Smooth muscle cell (in vitro differentiated cells): ENCODE measurements around the gene SETD4. TPM values are rescaled to one million over a fixed set of nuclear protein-coding genes. Genes with fewer than 3 reads are reported as not detected.

Experiments used
- DNase-seq: peaks from one replicate; lab custom pipeline; 2025; ENCODE audit not compliant: unreplicated experiment; lab: John Stamatoyannopoulos, UW
- H2AFZ ChIP-seq: fragments of 200-600 bp; sonication (generic); 2 replicates; pipeline ENCODE4 v1.6.0; 2016; ENCODE audit warnings: antibody characterized with exemption, low read depth, mild to moderate bottlenecking
- H3F3A ChIP-seq: fragments of 200-600 bp; sonication (generic); 2 replicates; pipeline ENCODE4 v1.6.0; 2017; ENCODE audit warnings: antibody characterized with exemption, low read depth
- H3K27ac ChIP-seq: fragments of 200-600 bp; sonication (generic); 2 replicates; pipeline ENCODE4 v1.5.1; 2016; ENCODE audit warnings: low read depth, mild to moderate bottlenecking
- H3K27me3 ChIP-seq: fragments of 200-600 bp; sonication (generic); 2 replicates; pipeline ENCODE4 v1.6.1; 2016; ENCODE audit warnings: low read depth, mild to moderate bottlenecking
- H3K36me3 ChIP-seq: fragments of 200-600 bp; sonication (generic); 2 replicates; pipeline ENCODE4 v1.5.1; 2016; ENCODE audit warnings: low read depth
- H3K4me1 ChIP-seq: fragments of 200-600 bp; sonication (generic); 2 replicates; pipeline ENCODE4 v1.5.1; 2016; ENCODE audit warnings: low read depth
- H3K4me2 ChIP-seq: fragments of 200-600 bp; sonication (generic); 2 replicates; pipeline ENCODE4 v1.6.0; 2016; ENCODE audit warnings: mild to moderate bottlenecking
- H3K4me3 ChIP-seq: fragments of 200-600 bp; sonication (generic); 2 replicates; pipeline ENCODE4 v1.5.1; 2016; ENCODE audit warnings: mild to moderate bottlenecking
- H3K79me2 ChIP-seq: fragments of 200-600 bp; sonication (generic); 2 replicates; pipeline ENCODE4 v1.6.0; 2016; ENCODE audit warnings: low read depth, mild to moderate bottlenecking
- H3K9ac ChIP-seq: fragments of 200-600 bp; sonication (generic); 2 replicates; pipeline ENCODE4 v1.6.0; 2016; ENCODE audit warnings: low read depth
- H3K9me3 ChIP-seq: fragments of 200-600 bp; sonication (generic); replicated peaks from 2 replicates; pipeline ENCODE4 v1.5.1; 2016; ENCODE audit warnings: low read depth
- H4K20me1 ChIP-seq: fragments of 200-600 bp; sonication (generic); 2 replicates; pipeline ENCODE4 v1.6.0; 2016; ENCODE audit warnings: low read depth
- CTCF ChIP-seq: fragments of 200-600 bp; sonication (generic); IDR thresholded peaks from 2 replicates; pipeline ENCODE4 v1.5.1; 2017; ENCODE audit warnings: borderline replicate concordance, mild to moderate bottlenecking, antibody characterized with exemption; ENCODE audit not compliant: insufficient read depth, poor library complexity, severe bottlenecking
- WGBS: methylation state at CpG from one replicate; pipeline ENCODE4 v1.1.7; 2016; ENCODE audit warnings: low lambda C conversion rate; 5-methylcytosine and 5-hydroxymethylcytosine counted together
- polyA plus RNA-seq: library from polyadenylated mRNA; unstranded; fragments of >200 nt; fragmentation: Nextera tagmentation; extraction: Ambion mirVana; gene quantifications from 2 replicates; pipeline ENCODE4 v1.2.1, GENCODE V29; 2016
- small RNA-seq: library from RNA; depleted of rRNA; stranded (forward); fragments of <200 nt; gene quantifications from one replicate; pipeline ENCODE3, GENCODE V24; 2014
- total RNA-seq: library from RNA; depleted of rRNA; stranded (reverse); fragments of >200 nt; gene quantifications from 2 replicates; pipeline ENCODE4 v1.2.3, GENCODE V29; 2014

SETD4 gene
- total and polyA plus RNA-seq, 2 experiments from 2014 or later = 10.0 to 18.7 TPM

GRCh38 chr21:35987475-35987874 lies 72.9 kb downstream of the SETD4 start:
- no peak for DNase-seq
- Histone ChIP-seq H3K4me1 (no peaks in the 10 kb centered on the region), H3K27ac (no peak overlapping the region), H3K27me3 (no peaks in the 10 kb centered on the region), H3K9ac (no peak overlapping the region), H3F3A (no peaks in the 10 kb centered on the region), H3K79me2 (no peaks in the 10 kb centered on the region), H3K4me2 (no peak overlapping the region), H3K4me3 (no peak overlapping the region), H4K20me1 (no peaks in the 10 kb centered on the region), H3K9me3 (no peaks in the 10 kb centered on the region), H3K36me3 (no peaks in the 10 kb centered on the region), H2AFZ (no peak overlapping the region)
- no peak for TF ChIP-seq CTCF
- WGBS = 85% methylated on average over 5 of the region's 5 CpGs

GRCh38 chr21:35984654-35985361 lies 75.5 kb downstream of the SETD4 start:
- no peaks in the 10 kb centered on the region for H3K27me3 ChIP-seq
- no peak for TF ChIP-seq CTCF
- no peaks in the 10 kb centered on the region for H3F3A ChIP-seq
- H3K4me2 ChIP-seq = no peak overlapping the region
- no peaks in the 10 kb centered on the region for H3K36me3 ChIP-seq
- no peaks in the 10 kb centered on the region for H3K9me3 ChIP-seq
- no peak for DNase-seq
- H4K20me1 ChIP-seq = no peaks in the 10 kb centered on the region
- no peak overlapping the region for H3K9ac ChIP-seq
- no peaks in the 10 kb centered on the region for H3K4me1 ChIP-seq
- 85% methylated on average over 11 of the region's 11 CpGs for WGBS
- no peaks in the 10 kb centered on the region for H3K79me2 ChIP-seq
- H2AFZ ChIP-seq = no peak overlapping the region
- no peak overlapping the region for H3K4me3 ChIP-seq
- H3K27ac ChIP-seq = no peak overlapping the region

Small RNAs within 50 kb of the gene (small RNA-seq; reads per million reads assigned to genes)
- not detected for gene RNU6-992P

Other genes starting within 250 kb of the SETD4 start
- 89.1 and 90.7 TPM in 2 replicates for gene CBR1, start 9.5 kb upstream of the SETD4 start, total RNA-seq
- 67.1 and 73.0 TPM in 2 replicates for gene CBR1, start 9.5 kb upstream of the SETD4 start, polyA plus RNA-seq
- gene CBR3, start 74.6 kb upstream of the SETD4 start, total RNA-seq = 3.3 and 3.5 TPM in 2 replicates
- 0.78 and 2.9 TPM in 2 replicates for gene CBR3, start 74.6 kb upstream of the SETD4 start, polyA plus RNA-seq
- gene DOP1B, start 96.3 kb upstream of the SETD4 start, total RNA-seq = 11.0 and 14.5 TPM in 2 replicates
- gene DOP1B, start 96.3 kb upstream of the SETD4 start, polyA plus RNA-seq = 3.2 and 8.8 TPM in 2 replicates